Fibroblast of villous mesenchyme (primary cell): Measurements from ENCODE around the gene ATXN1L. TPM values are rescaled to one million over a fixed set of nuclear protein-coding genes. Genes with fewer than 3 reads are reported as not detected.
"Not testable (repeated sequence)": the region's sequence is repeated elsewhere in the genome, so short reads cannot be mapped to it uniquely, and the experiment has no call there.

Source experiments
- DNase-seq: peaks from one replicate; pipeline ENCODE4 v3.0.0-alpha.2; 2010; ENCODE audit warnings: low read depth
- H3K4me3 ChIP-seq: 2 replicates; pipeline ENCODE4 v1.5.1; 2011; ENCODE audit warnings: low read depth, mild to moderate bottlenecking, low read length
- total RNA-seq: library from RNA; depleted of rRNA; stranded (reverse); fragments of >200 nt; gene quantifications from 2 replicates; pipeline ENCODE4 v1.2.3, GENCODE V29; 2012
- TF ChIP-seq, protein P1 (sequence below): IDR thresholded peaks from 2 replicates; pipeline ENCODE4 v1.5.1; 2012; ENCODE audit warnings: low read depth, mild to moderate bottlenecking, low read length; ENCODE audit not compliant: insufficient read depth

ATXN1L gene
- total RNA-seq, 1 donor = 15.1 TPM

DNA sequence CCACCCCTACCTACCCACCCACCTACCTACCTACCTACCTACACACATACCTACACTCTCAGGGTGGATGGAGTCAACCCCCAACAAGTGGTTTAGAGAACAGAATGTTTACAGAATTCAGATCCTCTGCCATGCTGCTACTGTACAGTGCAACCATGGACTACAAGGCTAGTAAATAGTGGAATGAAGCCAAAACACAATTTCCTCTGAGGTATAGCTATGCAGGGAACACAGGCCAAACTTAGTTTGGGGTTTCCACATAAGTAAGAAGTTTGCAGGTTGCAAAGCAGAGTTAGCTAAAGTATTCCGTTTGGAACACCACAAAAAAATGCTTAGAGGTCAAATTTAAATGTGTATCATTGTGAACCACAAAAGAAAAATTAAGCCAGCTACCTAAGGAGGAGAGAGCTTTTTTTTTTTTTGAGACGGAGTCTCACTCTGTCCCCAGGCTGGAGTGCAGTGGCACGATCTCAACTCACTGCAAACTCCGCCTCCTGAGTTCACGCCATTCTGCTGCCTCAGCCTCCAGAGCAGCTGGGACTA is 34.4 kb upstream of the ATXN1L start:
- TF ChIP-seq, protein P1, sequence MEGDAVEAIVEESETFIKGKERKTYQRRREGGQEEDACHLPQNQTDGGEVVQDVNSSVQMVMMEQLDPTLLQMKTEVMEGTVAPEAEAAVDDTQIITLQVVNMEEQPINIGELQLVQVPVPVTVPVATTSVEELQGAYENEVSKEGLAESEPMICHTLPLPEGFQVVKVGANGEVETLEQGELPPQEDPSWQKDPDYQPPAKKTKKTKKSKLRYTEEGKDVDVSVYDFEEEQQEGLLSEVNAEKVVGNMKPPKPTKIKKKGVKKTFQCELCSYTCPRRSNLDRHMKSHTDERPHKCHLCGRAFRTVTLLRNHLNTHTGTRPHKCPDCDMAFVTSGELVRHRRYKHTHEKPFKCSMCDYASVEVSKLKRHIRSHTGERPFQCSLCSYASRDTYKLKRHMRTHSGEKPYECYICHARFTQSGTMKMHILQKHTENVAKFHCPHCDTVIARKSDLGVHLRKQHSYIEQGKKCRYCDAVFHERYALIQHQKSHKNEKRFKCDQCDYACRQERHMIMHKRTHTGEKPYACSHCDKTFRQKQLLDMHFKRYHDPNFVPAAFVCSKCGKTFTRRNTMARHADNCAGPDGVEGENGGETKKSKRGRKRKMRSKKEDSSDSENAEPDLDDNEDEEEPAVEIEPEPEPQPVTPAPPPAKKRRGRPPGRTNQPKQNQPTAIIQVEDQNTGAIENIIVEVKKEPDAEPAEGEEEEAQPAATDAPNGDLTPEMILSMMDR = no peak
- no peak for DNase-seq
- H3K4me3 ChIP-seq = no peak overlapping the region

DNA sequence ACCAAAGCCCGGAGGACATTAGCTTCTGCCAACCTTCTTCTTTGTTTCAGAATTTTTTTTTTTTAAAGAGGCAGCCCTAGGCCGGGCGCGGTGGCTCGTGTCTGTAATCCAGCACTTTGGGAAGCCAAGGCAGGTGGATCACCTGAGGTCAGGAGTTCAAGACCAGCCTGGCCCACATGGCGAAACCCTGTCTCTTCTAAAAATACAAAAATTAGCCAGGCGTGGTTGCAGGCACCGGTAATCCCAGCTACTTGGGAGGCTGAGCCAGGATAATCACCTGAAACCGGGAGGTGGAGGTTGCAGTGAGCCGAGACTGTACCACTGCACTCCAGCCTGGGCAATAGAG is 28.6 kb upstream of the ATXN1L start:
- not testable (repeated sequence) for H3K4me3 ChIP-seq, DNase-seq

DNA sequence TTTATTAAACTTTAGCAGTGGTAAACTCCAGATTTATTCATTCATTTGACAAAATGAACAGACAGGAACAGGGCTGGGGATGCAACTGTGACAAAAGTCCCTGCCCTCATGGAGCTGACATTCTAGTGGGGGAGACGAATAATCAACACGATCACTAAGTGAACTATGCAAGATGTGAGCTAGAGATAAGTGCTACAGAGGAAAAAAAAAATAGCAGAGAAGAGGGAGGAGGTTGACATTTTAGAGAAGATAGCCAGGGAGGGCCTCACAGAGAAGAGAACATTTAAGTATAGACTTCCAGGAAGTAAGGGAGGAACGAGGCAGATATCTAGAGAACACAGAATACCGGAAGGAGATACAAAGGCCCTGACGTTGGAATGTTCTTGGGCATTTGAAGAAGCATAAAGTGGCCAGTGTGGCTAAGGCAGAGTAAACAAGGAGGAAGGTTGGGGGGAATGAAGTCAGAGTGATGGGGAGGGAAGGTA is 19.2 kb upstream of the ATXN1L start:
- no peak overlapping the region for H3K4me3 ChIP-seq
- TF ChIP-seq, protein P1 = no peak
- no peak for DNase-seq

- TF ChIP-seq, protein P1 = no peak
- H3K4me3 ChIP-seq = no peak overlapping the region
- DNase-seq = no peak
Measured at GRCh38 chr16:71830359-71830758, 15.4 kb upstream of the ATXN1L start.

GRCh38 chr16:71831698-71832097 is 14.1 kb upstream of the ATXN1L start:
- not testable (repeated sequence) for H3K4me3 ChIP-seq, DNase-seq

- H3K4me3 ChIP-seq, DNase-seq: not testable (repeated sequence)
Measured at GRCh38 chr16:71832112-71832511, 13.7 kb upstream of the ATXN1L start.

DNA sequence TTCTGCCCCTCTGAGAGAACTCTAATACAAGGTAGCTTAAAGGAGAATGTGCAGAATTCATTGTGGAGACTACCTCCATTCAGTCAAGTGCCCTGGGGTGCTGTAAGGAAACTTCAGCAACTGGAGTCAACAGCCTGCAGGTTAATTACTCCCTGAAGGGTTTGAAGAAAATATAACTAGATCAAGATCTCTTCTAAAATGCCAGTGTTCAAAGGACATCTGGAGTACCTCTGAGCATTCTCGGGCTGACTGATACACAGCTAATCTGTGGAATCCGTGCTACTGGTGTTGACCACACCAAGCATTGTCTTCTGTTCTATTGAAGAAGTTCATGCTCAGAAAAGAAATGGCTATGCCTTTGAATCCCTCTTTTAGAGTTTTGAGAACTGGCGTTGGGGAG is 11.5 kb upstream of the ATXN1L start:
- no peak overlapping the region for H3K4me3 ChIP-seq
- TF ChIP-seq, protein P1 = no peak
- DNase-seq = no peak

GRCh38 chr16:71837150-71837549 is 8.6 kb upstream of the ATXN1L start:
- no peak for DNase-seq
- no peak overlapping the region for H3K4me3 ChIP-seq
- TF ChIP-seq, protein P1 = no peak
